Measurements from ENCODE around the gene RRP1.

GRCh38 chr21:43845386-43845785 is 56.0 kb downstream of the RRP1 start:
- no peak for TF ChIP-seq CTCF (conservative IDR thresholded peaks at IDR 0.05; ENCODE audit: low read length)
- no peak for TF ChIP-seq EZH2phosphoT487 (IDR thresholded peaks at IDR 0.05; ENCODE audit: borderline replicate concordance, low read depth, low read length)

All from OCI-LY7 (cell line).